ENCODE measurements around the gene DNAJC2.

- TF ChIP-seq CTCF (IDR thresholded peaks at IDR 0.05; ENCODE audit: insufficient read depth, low read depth, low read length), result no peak
- no peak for TF ChIP-seq EZH2 (IDR thresholded peaks at IDR 0.05; ENCODE audit: insufficient read depth, low read length)
Observed at GRCh38 chr7:103369432-103369831, 24.9 kb upstream of the DNAJC2 start.

Measured in astrocyte (in vitro differentiated cells and primary cell).